Activated CD8-positive, alpha-beta memory T cell treated with anti-CD3 and anti-CD28 coated beads, Interleukin-2, amount 50 U/mL, for 48 hours (primary cell): ENCODE results near the gene DNAJC13.
"Not testable (repeated sequence)": the region's sequence is repeated elsewhere in the genome, so short reads cannot be mapped to it uniquely, and the experiment has no call there.

ENCODE experiments used
- DNase-seq: peaks from one replicate; pipeline ENCODE4 v3.0.0-alpha.2; 2020

The DNAJC13 gene

DNA sequence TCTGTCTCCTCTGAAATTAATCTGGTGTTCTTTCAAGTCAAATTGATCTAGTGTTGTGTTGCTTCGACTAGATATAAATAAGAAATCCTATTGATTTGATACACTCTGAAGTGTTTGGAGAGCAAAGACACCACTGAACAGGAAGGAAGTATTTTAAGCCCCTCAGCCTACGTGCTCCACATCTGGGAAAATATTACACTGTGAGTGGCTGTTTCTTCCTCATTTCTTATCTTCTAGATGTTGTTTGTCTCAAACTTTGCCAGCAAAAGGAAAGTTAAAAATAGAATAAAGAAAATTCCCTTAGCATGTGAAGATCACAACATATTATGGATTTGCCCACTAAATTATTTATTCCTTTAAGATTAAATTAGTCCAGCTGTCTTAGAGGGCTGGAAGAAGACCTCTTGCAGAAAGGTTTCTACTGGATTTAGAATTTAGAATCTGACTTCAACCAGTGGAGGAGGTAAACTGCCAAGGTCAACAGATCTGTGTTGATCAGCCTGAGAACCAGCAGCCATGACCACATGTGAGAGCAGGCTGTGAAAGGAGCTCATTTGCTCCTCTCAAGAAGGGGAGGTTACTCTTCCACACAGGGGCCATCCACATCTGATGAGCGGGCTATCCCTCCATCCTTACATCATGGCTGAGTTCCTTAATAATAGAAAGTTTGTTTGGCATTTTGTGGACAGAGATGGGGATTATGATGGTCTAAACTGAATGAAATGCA, 133.4 kb downstream of the DNAJC13 start:
- DNase-seq, result no peak

DNA sequence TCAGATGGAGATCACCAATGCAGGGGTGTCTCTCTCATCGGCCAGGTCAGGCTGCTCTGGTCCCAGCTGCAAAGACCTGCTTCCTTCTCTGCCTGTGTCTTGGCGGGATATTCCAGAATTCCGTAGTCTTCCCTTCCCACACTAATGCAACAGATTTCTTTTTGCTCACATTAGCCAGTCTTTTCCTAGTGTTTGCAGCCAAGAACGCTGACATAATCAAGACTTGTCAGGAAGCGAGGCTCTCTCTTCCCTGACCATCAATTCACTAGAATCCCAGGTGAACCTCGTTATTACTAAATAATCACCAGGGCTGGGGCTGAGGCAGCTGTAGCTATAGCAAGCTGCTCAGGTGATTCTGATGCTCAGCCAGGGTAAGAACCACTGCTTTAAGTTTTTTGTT, 136.5 kb downstream of the DNAJC13 start:
- DNase-seq, result no peak

DNA sequence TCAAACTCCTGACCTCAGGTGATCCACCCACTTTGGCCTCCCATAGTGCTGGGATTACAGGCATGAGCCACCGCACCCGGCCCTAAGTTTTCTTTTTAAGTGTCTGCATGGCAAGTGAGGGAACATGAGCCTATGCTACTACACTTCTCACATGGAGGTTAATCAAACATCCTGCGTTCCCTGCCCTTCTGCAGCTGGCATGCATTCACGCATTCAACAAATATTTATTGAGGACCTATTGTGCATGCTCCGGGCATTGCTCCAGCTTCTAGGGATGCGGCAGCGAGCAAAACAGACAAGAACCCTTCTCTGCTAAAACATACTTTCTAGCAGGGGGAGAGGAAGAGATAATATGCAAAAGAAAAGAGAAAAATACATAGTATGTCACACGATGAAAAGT, 137.1 kb downstream of the DNAJC13 start:
- DNase-seq, result no peak

DNA sequence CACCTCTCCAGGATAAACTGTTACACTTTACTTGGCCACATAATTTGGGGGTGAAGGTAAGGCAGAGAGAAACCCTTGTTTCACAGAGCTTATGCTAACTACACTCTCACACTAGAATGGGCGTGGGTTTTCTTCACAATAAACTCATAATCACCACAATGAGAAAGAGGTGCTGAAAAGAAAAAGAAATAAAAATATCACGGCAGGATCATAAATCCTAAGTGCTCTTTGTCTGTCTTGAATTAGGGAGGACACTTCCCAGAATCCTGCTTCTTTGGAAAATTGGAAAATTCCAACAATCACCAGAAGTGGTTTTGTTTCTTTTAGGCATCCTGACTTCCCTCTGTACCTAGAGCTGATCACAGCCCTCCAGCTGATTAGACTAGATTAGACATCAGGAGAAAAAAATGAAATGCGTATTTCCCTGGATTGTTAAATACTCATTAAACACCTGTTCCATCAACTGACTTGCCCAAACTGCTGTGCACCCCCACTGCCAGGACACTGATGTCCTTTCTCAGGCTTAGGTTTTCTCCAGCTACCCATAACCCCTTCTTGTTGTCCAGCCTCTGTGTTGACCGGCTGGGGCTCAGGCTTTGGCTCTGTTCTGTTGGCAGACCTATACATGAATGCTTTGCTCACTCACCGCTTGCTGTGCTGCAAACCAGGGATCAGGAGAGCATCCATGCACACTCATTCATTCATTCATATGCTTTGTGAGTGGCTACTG, 138.2 kb downstream of the DNAJC13 start:
- DNase-seq, result no peak

DNA sequence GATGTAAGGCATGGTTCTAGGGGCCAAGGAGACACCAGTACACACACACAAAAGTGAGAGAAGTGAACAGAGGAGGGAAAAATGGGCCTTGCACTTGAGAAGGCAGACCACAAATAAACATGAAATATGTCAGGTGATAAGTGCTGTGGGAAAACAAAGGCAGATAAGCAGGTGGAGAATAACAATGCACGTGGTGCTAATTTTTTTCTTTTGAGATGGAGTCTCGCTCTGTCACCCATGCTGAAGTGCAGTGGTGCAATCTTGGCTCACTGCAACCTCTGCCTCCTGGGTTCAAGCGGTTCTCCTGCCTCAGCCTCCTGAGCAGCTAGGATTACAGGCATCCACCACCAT, 138.7 kb downstream of the DNAJC13 start:
- DNase-seq, result not testable (repeated sequence)

DNA sequence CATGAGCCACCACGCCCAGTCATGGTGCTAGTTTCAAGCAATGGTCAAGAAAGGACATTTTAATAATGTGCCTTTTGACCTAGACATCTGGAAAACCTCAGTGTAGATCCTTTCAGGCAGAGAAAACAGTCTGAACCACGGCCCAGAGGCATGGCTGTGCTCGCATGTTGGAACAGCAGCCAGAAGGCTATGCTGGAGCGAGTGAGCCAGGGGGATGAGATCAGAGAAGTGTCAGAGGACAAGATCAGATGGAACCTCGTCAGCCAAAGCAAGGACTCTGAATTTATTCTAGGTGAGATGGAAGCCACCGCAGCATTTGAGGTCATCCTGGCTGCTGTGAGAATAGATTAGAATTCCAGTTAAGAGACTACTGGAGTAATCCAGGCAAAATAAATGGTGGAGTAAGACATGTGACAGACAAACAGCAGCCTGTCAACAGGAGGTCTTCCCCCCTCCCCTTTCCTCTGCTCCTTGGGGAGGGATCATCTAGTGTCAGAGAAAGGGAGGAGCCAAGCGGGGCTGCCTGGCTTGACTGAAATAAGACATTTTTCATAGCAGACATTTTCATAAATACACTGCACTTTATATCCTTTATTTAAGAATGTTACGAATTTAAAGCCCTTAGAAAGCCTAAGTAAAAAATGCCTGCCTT, 139.3 kb downstream of the DNAJC13 start:
- no peak for DNase-seq

DNA sequence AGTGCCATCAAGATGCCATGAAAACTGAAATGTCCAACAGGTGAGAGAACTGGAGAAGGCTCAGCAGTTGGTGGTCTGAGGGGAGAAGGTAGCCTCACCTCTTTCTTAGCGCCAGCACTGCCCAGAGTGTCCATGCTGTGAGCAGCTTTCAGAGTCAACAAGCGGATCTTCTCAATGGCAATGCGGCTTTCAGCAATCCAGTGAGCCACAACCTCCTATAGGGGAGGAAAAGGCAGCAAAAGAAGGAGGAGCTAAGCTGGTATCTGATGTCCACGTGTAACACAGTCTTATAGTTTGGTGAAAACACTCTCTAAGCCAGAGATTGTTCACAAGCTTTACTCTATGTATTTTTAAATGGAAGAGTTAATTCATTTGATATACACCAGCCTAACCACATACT, 143.7 kb downstream of the DNAJC13 start:
- DNase-seq, result no peak

DNA sequence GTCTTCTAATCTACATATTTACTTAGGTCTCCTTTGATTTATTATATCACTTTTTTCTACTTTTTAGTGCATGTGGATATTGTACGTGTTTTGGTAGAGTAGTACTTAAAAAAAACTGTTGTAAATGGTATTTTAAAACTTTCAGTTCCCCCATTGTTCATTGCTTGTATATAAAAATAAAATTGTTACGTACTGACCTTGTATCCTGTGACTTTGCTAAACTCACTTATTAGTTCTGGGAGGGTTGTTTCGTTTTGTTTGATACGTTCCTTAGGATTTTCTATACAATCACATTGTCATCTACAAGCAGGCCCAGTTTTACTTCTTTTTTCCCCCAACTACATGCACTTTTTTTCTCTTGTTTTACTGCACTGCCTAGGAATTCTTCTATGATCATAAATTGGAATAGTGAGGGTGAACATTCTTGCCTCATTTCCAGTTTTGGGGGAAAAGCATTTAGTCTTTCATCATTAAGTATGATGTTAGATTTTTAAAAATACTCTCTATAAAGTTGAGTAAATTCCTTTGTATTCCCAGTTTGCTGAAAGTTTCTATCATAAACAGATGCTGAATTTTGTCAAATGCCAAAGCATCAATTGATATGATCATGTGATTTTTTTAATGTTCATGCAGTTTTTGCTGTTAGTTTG, 146.2 kb downstream of the DNAJC13 start:
- no peak for DNase-seq

DNA sequence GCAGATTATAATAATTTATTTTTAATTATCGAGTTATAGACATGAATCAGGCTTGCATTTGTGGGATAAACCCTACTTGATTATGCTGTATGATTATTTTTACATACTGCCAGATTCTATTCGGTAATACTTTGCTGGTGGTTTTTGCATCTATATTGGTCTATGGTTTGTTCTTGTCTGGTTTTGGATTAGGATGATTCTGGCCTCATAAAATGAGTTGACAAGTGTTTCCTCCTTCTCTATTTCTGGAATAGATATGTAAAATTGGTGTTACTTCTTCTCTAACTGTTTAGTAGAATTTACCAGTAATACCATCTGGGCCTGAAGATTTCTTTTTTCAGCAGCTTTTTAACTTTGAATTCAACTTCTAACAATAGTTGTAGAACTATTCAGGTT, 146.8 kb downstream of the DNAJC13 start:
- DNase-seq, result no peak

DNA sequence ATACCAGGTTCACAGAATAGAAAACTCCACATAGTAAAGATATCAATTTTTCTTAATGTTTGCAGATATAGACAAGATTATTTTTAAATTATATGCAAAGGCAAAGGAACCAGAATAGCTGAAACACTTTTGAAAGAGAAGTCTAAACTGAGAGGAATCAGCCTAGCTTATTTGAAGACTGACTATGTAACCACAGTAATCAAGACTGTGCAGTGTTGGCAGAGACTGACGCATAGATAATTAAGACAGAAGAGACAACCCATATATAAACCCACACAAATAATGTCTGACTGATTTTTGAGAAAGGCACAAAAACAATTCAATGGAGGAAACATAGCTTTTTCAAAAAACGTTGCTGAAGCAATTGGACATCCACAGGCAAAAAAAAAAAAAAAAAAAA, 151.1 kb downstream of the DNAJC13 start:
- no peak for DNase-seq

DNA sequence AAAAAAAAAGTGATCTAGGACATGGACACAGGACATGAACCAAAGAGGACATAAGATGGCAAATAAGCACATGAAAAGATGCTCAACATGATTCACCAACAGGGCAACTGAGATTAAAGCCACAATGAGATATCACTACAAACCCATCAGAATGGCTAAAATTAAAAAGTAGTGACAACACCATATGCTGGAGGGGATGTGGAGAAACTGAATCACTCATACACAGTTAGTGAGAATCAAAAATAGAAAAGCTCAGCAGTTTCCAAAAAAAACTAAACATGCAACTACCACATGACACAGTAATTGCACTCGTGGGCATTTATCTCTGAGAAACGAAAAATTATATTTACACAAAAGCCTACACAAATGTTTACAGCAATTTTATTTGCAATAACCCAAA, 151.9 kb downstream of the DNAJC13 start:
- no peak for DNase-seq

DNA sequence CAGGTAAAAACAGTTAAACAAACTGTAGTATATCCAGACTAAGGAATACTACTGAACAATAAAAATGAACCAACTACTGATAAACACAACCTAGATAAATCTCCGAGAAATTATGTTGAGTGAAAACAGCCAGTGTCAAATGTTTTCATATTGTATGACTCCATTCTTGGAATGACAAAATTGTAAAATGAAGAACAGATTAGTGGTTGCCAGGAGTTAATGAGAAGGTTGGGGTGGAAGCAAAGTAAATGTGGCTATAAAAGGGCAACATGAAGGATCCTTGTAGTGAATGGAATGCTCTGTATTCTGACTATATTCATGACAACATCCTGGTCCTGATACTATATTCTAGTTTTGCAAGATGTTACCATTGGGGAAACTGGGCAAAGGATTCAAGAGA, 152.3 kb downstream of the DNAJC13 start:
- DNase-seq, result no peak

DNA sequence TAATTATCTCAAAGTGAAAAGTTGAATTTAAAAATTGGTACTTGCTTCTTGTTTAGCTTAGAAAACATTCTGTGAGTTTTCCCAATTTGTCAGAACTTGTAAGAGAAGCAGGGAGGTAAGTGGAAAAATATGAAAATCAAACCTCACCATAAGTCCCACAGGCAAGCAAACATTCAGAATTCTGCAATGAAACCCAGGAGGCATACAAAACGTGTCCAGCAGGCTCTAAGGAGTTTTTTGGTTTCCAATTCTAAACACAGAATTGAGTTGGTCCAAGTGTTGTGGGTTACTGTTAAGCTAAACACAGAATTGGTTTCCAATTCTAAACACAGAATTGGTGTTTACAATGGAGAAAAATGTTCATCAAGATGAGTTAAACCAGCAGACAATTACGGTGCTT, 152.7 kb downstream of the DNAJC13 start:
- DNase-seq, result no peak

DNA sequence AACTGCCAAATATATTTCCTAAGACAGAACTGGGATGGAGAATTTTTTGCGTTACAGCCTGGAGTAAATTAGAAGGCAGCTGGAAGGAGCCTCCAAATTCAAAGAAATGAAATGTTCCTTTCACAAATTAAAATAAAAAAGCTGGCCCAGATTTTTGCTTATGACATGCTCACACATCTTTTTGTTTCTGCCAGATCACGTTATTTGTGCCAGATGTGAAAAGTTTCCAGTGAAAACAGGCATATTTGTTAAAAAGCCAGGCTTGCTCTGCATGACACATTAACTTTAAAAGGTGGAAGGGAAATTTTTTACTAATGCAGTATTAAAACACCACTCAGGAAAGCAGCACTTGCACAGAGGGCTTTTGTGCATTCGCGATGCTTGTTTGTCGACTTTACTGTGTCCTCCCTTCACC, 156.5 kb downstream of the DNAJC13 start:
- no peak for DNase-seq

DNA sequence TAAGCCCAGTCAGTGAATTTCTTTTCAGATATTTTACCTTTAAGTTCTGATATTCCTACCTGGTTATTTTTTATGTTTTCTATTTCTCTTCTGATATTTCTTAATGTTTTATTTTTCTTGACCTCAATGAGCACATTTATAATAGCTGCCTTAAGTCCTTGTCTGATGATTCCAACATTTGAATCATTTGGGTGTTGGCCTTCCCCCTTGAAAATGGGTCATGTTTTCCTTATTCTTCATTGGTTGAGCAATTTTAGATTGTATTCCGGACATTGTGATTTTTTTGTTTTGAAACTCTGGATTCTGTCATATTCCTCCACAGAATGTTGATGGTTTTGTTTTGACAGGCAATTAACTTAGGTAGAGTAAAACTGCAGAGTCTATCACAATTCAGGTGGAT, 170.1 kb downstream of the DNAJC13 start:
- no peak for DNase-seq
